GM18858 (cell line): ENCODE measurements around the gene ACBD6.

ENCODE experiments used
- ATAC-seq: cut with Tn5 transposase; IDR thresholded peaks from one replicate; pipeline ENCODE4 v1.9.1; 2021; ENCODE audit not compliant: unreplicated experiment

ACBD6 gene

DNA sequence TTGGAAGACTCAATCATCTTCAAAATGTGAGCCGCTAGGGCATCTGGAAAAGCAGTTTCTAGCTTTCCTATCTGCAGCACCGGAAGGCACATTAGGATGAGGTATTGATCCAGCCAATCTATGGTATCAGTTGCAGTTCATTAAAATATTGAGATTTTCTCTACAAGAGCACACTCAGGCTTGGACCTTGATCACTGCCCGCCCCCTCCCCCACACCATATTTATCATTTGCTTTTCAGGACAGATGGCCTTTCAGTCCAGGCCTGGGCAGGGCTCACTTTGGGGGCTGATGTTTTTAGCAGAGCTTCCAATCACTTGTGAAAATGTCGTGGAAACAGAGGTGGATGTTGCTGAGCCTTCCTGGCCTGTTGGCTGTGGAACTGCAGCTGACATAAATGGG lies 254.8 kb downstream of the ACBD6 start:
- no peak for ATAC-seq

- no peak for ATAC-seq
Observed at GRCh38 chr1:180247061-180247460, 255.3 kb downstream of the ACBD6 start.

DNA sequence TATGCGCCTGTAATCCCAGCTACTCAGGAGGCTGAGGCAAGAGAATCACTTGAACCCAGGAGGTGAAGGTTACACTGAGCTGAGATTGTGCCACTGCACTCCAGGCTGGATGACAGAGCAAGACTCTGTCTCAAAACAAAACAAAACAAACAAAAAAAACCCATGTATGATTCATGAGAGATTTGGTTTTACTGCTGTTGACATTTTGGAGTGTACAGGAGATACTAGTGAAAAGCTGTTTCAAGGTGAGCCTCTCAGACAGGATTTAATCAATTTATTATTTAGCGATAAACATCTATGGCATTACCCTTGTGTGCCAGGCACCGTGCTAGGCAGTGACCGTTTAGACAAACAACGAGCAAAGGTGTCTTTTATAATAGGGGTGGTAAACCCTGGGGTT lies 255.8 kb downstream of the ACBD6 start:
- ATAC-seq = no peak

DNA sequence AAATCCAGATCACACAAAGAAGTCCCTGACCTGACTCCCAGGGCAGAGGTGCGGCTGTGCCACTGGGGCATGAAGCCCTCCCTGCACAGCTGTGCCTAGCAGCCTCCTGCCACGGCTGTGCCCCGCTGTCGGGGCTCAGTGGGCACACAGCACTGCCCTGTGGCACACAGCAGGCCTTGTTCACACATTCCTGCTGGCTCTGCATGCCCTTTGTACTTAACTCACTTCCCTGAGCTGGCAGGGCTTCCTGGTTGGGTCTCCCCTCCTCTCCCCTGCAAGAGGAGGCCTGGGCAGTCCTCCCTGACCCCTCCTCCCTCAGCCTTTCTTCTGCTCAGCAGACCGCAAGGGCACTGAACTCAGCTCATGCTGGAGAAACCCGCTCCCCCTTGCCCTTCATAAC lies 257.5 kb downstream of the ACBD6 start:
- ATAC-seq = no peak

DNA sequence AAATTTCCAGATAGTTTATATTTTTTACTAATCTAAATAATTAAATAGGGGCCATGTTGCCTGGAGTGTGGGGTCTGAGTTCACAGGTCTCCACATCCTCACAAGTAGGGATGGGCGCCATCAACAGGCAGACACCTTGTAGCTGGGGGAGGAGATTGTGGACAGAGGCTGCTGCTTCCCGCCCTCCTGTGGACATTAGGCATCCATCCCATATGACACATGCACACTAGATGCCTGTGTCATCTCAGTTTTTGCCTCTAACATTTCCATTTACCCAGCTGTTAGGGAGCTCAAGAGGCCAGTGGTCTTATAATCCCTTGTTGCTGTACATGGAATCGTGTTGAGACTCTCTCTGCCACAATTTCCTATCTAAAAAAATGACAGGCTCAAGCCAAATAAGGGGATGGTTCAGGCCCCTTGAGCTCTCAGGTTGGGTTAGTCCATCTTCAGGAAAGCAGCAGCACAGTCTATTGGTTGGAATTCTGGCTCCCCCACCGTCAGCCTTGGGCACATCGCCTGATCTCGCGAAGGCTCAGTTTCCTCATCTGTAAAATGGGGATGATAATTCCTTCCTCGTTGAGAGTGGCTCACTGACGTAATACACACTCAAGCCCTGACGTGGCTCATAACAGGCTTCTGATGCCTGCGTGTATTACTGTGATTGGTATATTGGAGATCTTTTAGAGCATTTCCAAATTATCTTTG lies 258.7 kb downstream of the ACBD6 start:
- no peak for ATAC-seq

GRCh38 chr1:180241716-180242544 lies 260.4 kb downstream of the ACBD6 start:
- ATAC-seq = no peak

DNA sequence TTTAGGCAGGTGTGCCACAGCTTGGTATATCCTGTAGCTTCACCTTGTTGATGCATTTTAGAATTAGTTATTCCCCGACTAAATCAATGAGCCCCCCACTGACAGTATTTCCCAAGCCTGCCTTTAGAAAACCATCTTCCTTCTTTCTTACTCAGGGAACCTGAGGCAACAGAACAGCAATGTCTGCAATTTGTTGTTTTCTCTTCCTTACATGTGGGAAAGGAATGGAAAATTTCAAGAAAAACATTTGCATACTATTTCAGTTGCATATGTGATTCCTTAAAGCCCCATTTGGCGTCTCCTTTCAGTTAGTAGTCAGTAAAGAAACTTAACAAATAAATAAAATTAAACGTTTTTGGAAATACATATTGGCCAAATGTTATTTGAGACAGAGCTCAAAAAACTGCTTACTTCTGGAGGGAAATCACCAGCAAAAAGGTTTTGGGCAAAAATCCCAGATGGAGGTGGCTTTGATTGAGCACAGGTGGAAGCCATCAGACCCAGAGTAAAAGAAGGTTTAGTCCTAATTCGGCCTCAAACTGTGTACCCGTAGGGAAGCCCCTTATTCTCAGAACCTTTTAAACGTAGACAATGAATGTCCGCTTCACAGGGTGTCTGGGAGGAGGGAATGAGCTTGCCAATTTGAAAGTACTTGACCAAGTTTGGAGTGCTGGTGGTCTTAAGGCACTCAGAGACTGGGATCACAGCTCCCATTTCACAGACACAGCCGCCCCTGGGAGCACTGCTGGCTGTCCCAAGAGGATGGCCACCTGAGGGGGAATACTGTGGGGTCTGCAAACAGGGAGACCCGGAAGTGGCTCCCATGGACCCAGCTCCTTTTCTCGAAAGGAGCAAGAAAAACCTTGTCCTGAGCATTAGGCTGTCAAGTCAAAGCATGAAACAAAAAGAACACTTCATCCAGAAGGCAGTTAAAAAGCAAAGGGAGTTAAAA lies 263.0 kb downstream of the ACBD6 start:
- ATAC-seq = no peak

DNA sequence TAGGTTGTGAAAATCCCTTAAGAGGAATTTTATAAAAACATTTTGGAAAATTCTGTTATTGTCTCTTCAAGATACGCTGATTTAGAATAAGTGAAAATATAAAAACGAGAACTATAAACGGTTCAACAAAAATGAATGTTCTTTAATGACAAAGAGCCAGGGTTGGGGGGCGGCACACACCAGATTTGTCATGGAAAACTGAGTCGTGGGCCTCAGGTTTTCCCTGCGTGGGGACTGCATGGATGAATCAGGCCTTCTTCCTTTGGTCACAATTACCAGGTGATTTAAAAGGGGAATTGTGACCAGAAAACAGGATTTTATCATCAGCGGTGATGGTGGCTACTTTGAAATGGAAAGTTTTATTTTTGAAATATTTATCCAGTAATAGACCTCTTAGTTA lies 263.7 kb downstream of the ACBD6 start:
- no peak for ATAC-seq
